Hepatocyte (in vitro differentiated cells): ENCODE measurements around the gene EVL. TPM values are rescaled to one million over a fixed set of nuclear protein-coding genes. Genes with fewer than 3 reads are reported as not detected.

Source experiments
- DNase-seq: peaks from one replicate; pipeline ENCODE4 v3.0.0-alpha.2; 2016; ENCODE audit warnings: low spot score
- H2AFZ ChIP-seq: fragments of 200-600 bp; sonication (generic); 2 replicates; pipeline ENCODE4 v1.6.0; 2016; ENCODE audit warnings: antibody characterized with exemption, mild to moderate bottlenecking
- H3K27ac ChIP-seq: fragments of 200-600 bp; sonication (generic); 2 replicates; pipeline ENCODE4 v1.5.1; 2016; ENCODE audit warnings: mild to moderate bottlenecking
- H3K27me3 ChIP-seq: fragments of 200-600 bp; sonication (generic); 2 replicates; pipeline ENCODE4 v1.6.1; 2016
- H3K36me3 ChIP-seq: fragments of 200-600 bp; sonication (generic); replicated peaks from 2 replicates; pipeline ENCODE4 v1.5.1; 2016; ENCODE audit warnings: low read depth; ENCODE audit not compliant: insufficient read depth
- H3K4me1 ChIP-seq: fragments of 200-600 bp; sonication (generic); 2 replicates; pipeline ENCODE4 v1.5.1; 2016; ENCODE audit warnings: mild to moderate bottlenecking, moderate library complexity; ENCODE audit not compliant: insufficient read depth
- H3K4me2 ChIP-seq: fragments of 200-600 bp; sonication (generic); 2 replicates; pipeline ENCODE4 v1.6.0; 2016
- H3K4me3 ChIP-seq: fragments of 200-600 bp; sonication (generic); 2 replicates; pipeline ENCODE4 v1.5.1; 2016; ENCODE audit warnings: mild to moderate bottlenecking
- H3K79me2 ChIP-seq: fragments of 200-600 bp; sonication (generic); 2 replicates; pipeline ENCODE4 v1.6.0; 2017; ENCODE audit warnings: mild to moderate bottlenecking
- H3K9me2 ChIP-seq: fragments of 200-600 bp; sonication (generic); replicated peaks from 2 replicates; pipeline ENCODE4 v1.6.0; 2017; ENCODE audit warnings: mild to moderate bottlenecking; ENCODE audit not compliant: insufficient read depth
- H3K9me3 ChIP-seq: fragments of 200-600 bp; sonication (generic); 2 replicates; pipeline ENCODE4 v1.5.1; 2016; ENCODE audit warnings: low read depth, mild to moderate bottlenecking
- H4K20me1 ChIP-seq: fragments of 200-600 bp; sonication (generic); 2 replicates; pipeline ENCODE4 v1.6.0; 2016; ENCODE audit warnings: mild to moderate bottlenecking; ENCODE audit not compliant: insufficient read depth, poor library complexity, severe bottlenecking
- CTCF ChIP-seq: fragments of 200-600 bp; sonication (generic); IDR thresholded peaks from 2 replicates; pipeline ENCODE4 v1.5.1; 2016; ENCODE audit warnings: antibody characterized with exemption, mild to moderate bottlenecking; ENCODE audit not compliant: poor library complexity
- EZH2 ChIP-seq: fragments of 200-600 bp; sonication (generic); IDR thresholded peaks from 2 replicates; pipeline ENCODE4 v1.6.1; 2016; ENCODE audit warnings: antibody characterized with exemption, mild to moderate bottlenecking, borderline replicate concordance
- EZH2phosphoT487 ChIP-seq: fragments of 200-600 bp; sonication (generic); IDR thresholded peaks from one replicate; pipeline ENCODE4 v1.6.1; 2018; ENCODE audit warnings: antibody characterized with exemption, mild to moderate bottlenecking, low read depth, moderate library complexity; ENCODE audit not compliant: unreplicated experiment, severe bottlenecking
- WGBS: methylation state at CpG from one replicate; pipeline ENCODE4 v1.1.6; 2016; ENCODE audit warnings: low lambda C conversion rate; ENCODE audit errors: missing lambda C conversion rate; 5-methylcytosine and 5-hydroxymethylcytosine counted together
- polyA plus RNA-seq: library from polyadenylated mRNA; unstranded; fragments of >200 nt; fragmentation: Nextera tagmentation; extraction: Ambion mirVana; gene quantifications from 2 replicates; pipeline ENCODE4 v1.2.1, GENCODE V29; 2016
- total RNA-seq: library from RNA; depleted of rRNA; stranded (reverse); fragments of >200 nt; gene quantifications from 2 replicates; pipeline ENCODE4 v1.2.3, GENCODE V29; 2014

EVL gene
- total and polyA plus RNA-seq, 2 experiments from 2014 or later: 60.5 to 77.2 TPM

- H3K27me3 ChIP-seq: no peaks in the 10 kb centered on the region
- WGBS: 73% methylated on average over 1 of the region's 1 CpG
- TF ChIP-seq EZH2 (no peak), EZH2phosphoT487 (no peak), CTCF (no peak)
- peaks cover 85% of the 10 kb centered on the region for H3K79me2 ChIP-seq
- H4K20me1 ChIP-seq: peaks cover 10% of the 10 kb centered on the region
- peaks cover 37% of the 10 kb centered on the region for H3K4me1 ChIP-seq
- no peaks in the 10 kb centered on the region for H3K9me3 ChIP-seq
- H3K27ac ChIP-seq: no peak overlapping the region
- no peak overlapping the region for H3K4me2 ChIP-seq
- no peak overlapping the region for H3K4me3 ChIP-seq
- no peak for DNase-seq
- H3K9me2 ChIP-seq: no peaks in the 10 kb centered on the region
- no peaks in the 10 kb centered on the region for H3K36me3 ChIP-seq
- H2AFZ ChIP-seq: no peak overlapping the region
Observed at GRCh38 chr14:100032738-100033137, 32.5 kb upstream of the EVL start.

GRCh38 chr14:100033347-100034075, 31.7 kb upstream of the EVL start:
- no peak for DNase-seq
- Histone ChIP-seq H3K4me2 (no peak overlapping the region), H3K9me3 (no peaks in the 10 kb centered on the region), H4K20me1 (peaks cover 10% of the 10 kb centered on the region), H2AFZ (no peak overlapping the region), H3K4me3 (no peak overlapping the region), H3K79me2 (peaks cover 80% of the 10 kb centered on the region), H3K9me2 (no peaks in the 10 kb centered on the region), H3K4me1 (peaks cover 37% of the 10 kb centered on the region), H3K27me3 (no peaks in the 10 kb centered on the region), H3K36me3 (no peaks in the 10 kb centered on the region), H3K27ac (no peak overlapping the region)
- no peak for TF ChIP-seq CTCF
- TF ChIP-seq EZH2: no peak
- TF ChIP-seq EZH2phosphoT487: no peak
- 89% methylated on average over 5 of the region's 5 CpGs for WGBS

- no peak overlapping the region for H3K4me2 ChIP-seq
- 83% methylated on average over 4 of the region's 4 CpGs for WGBS
- no peaks in the 10 kb centered on the region for H3K9me2 ChIP-seq
- H3K9me3 ChIP-seq: no peaks in the 10 kb centered on the region
- no peak overlapping the region for H2AFZ ChIP-seq
- no peaks in the 10 kb centered on the region for H3K27me3 ChIP-seq
- H3K4me3 ChIP-seq: no peak overlapping the region
- peaks cover 37% of the 10 kb centered on the region for H3K4me1 ChIP-seq
- TF ChIP-seq EZH2phosphoT487: no peak
- TF ChIP-seq CTCF: no peak
- TF ChIP-seq EZH2: no peak
- no peak overlapping the region for H3K27ac ChIP-seq
- H3K79me2 ChIP-seq: peaks cover 78% of the 10 kb centered on the region
- DNase-seq: no peak
- H3K36me3 ChIP-seq: no peaks in the 10 kb centered on the region
- peaks cover 10% of the 10 kb centered on the region for H4K20me1 ChIP-seq
Observed at GRCh38 chr14:100034468-100034867, 30.8 kb upstream of the EVL start.
